Activated gamma-delta T cell treated with Interleukin-2 at 50 U/mL for 16 hours (primary cell): ENCODE measurements around the gene DNER.
"Not testable (repeated sequence)": the region's sequence is repeated elsewhere in the genome, so short reads cannot be mapped to it uniquely, and the experiment has no call there.

Experiments used
- DNase-seq: peaks from one replicate; pipeline ENCODE4 v3.0.0-alpha.2; 2020

Gene DNER

GRCh38 chr2:229378386-229378785 is 336.0 kb downstream of the DNER start:
- no peak for DNase-seq

- DNase-seq = no peak
Observed at GRCh38 chr2:229376866-229377265, 337.5 kb downstream of the DNER start.

- no peak for DNase-seq
Observed at GRCh38 chr2:229375251-229375650, 339.1 kb downstream of the DNER start.

GRCh38 chr2:229373311-229373710 is 341.0 kb downstream of the DNER start:
- DNase-seq = not testable (repeated sequence)

- no peak for DNase-seq
Observed at GRCh38 chr2:229372207-229372606, 342.1 kb downstream of the DNER start.

GRCh38 chr2:229371086-229371485 is 343.3 kb downstream of the DNER start:
- no peak for DNase-seq

GRCh38 chr2:229370509-229370908 is 343.8 kb downstream of the DNER start:
- DNase-seq = no peak

GRCh38 chr2:229363185-229363814 is 351.1 kb downstream of the DNER start:
- DNase-seq = no peak

GRCh38 chr2:229350883-229351282 is 363.5 kb downstream of the DNER start:
- no peak for DNase-seq

GRCh38 chr2:229350117-229350805 is 364.1 kb downstream of the DNER start:
- DNase-seq = no peak

GRCh38 chr2:229348128-229348527 is 366.2 kb downstream of the DNER start:
- DNase-seq = no peak

- no peak for DNase-seq
Observed at GRCh38 chr2:229346816-229347540, 367.4 kb downstream of the DNER start.

GRCh38 chr2:229344955-229345354 is 369.4 kb downstream of the DNER start:
- DNase-seq = no peak

- no peak for DNase-seq
Observed at GRCh38 chr2:229344151-229344551, 370.2 kb downstream of the DNER start.

- no peak for DNase-seq
Observed at GRCh38 chr2:229343661-229344060, 370.7 kb downstream of the DNER start.

- DNase-seq = no peak
Observed at GRCh38 chr2:229342376-229342775, 372.0 kb downstream of the DNER start.

- DNase-seq = no peak
Observed at GRCh38 chr2:229340086-229340760, 374.1 kb downstream of the DNER start.

- no peak for DNase-seq
Observed at GRCh38 chr2:229339618-229340017, 374.7 kb downstream of the DNER start.

GRCh38 chr2:229339171-229339570 is 375.2 kb downstream of the DNER start:
- DNase-seq = not testable (repeated sequence)

GRCh38 chr2:229335877-229336346 is 378.4 kb downstream of the DNER start:
- no peak for DNase-seq

GRCh38 chr2:229335330-229335729 is 379.0 kb downstream of the DNER start:
- no peak for DNase-seq

- no peak for DNase-seq
Observed at GRCh38 chr2:229330952-229331351, 383.4 kb downstream of the DNER start.

- no peak for DNase-seq
Observed at GRCh38 chr2:229319558-229319957, 394.8 kb downstream of the DNER start.
